HepG2 (cell line): ENCODE results near the gene NAP1L1. TPM values are rescaled to one million over a fixed set of nuclear protein-coding genes. Genes with fewer than 3 reads are reported as not detected.

Source experiments
- ATF3 ChIP-seq: sonication (generic); formaldehyde crosslinking; IDR thresholded peaks from 2 replicates; pipeline ENCODE4 v1.4.0; 2020; ENCODE audit warnings: missing genetic modification reagents
- CAMTA2 ChIP-seq: sonication (generic); formaldehyde crosslinking; IDR thresholded peaks from 2 replicates; pipeline ENCODE4 v1.4.0; 2020; ENCODE audit warnings: mild to moderate bottlenecking, missing genetic modification reagents, borderline replicate concordance
- DNMT3B ChIP-seq: conservative IDR thresholded peaks from 2 replicates; pipeline ENCODE4 v1.6.1; 2016; ENCODE audit warnings: missing biosample characterization, control low read depth
- EHMT2 ChIP-seq: fragments of 200-600 bp; sonication (generic); IDR thresholded peaks from 2 replicates; pipeline ENCODE4 v1.7.0; 2017; ENCODE audit warnings: antibody characterized with exemption, low read depth, low read length, borderline replicate concordance
- HCFC1 ChIP-seq: fragments of 150-350 bp; IDR thresholded peaks from 2 replicates; pipeline ENCODE4 v1.6.1; 2014; ENCODE audit warnings: low read depth, low read length
- HDAC2 ChIP-seq: sonication (generic); formaldehyde crosslinking; IDR thresholded peaks from 2 replicates; pipeline ENCODE4 v1.4.0; 2020; ENCODE audit warnings: missing genetic modification reagents
- KLF11 ChIP-seq: IDR thresholded peaks from 2 replicates; pipeline ENCODE4 v1.6.1; 2016; ENCODE audit warnings: missing compliant biosample characterization
- MBD4 ChIP-seq: IDR thresholded peaks from 2 replicates; pipeline ENCODE4 v1.6.1; 2012; ENCODE audit warnings: low read length, inconsistent platforms, borderline replicate concordance
- MEIS2 ChIP-seq: sonication (generic); formaldehyde crosslinking; IDR thresholded peaks from 2 replicates; pipeline ENCODE4 v1.9.0; 2021; ENCODE audit warnings: mild to moderate bottlenecking, missing genetic modification reagents
- MXD4 ChIP-seq: IDR thresholded peaks from 2 replicates; pipeline ENCODE4 v1.6.1; 2016; ENCODE audit warnings: mild to moderate bottlenecking, missing biosample characterization, missing genetic modification reagents
- NFYB ChIP-seq: sonication (generic); formaldehyde crosslinking; IDR thresholded peaks from 2 replicates; pipeline ENCODE4 v1.4.0; 2020; ENCODE audit warnings: missing genetic modification reagents
- NR2F6 ChIP-seq, 2 experiments: IDR thresholded peaks; 2 replicates each; pipeline ENCODE4 v1.6.1; 2016; ENCODE audit warnings: antibody characterized with exemption in 1 of 2, mild to moderate bottlenecking in 1 of 2
- SKIL ChIP-seq: sonication (generic); formaldehyde crosslinking; IDR thresholded peaks from 2 replicates; pipeline ENCODE4 v1.8.0; 2022; ENCODE audit warnings: missing genetic modification reagents, mild to moderate bottlenecking, moderate library complexity, borderline replicate concordance
- SNAPC4 ChIP-seq: sonication (generic); formaldehyde crosslinking; IDR thresholded peaks from 2 replicates; pipeline ENCODE4 v1.4.0; 2020; ENCODE audit warnings: mild to moderate bottlenecking, missing genetic modification reagents
- TBX2 ChIP-seq: sonication (generic); formaldehyde crosslinking; IDR thresholded peaks from 2 replicates; pipeline ENCODE4 v1.5.0; 2020; ENCODE audit warnings: missing genetic modification reagents, mild to moderate bottlenecking, borderline replicate concordance
- ZBTB49 ChIP-seq: sonication (generic); formaldehyde crosslinking; IDR thresholded peaks from 2 replicates; pipeline ENCODE4 v1.4.0; 2020; ENCODE audit warnings: missing genetic modification reagents, borderline replicate concordance
- ZNF225 ChIP-seq: sonication (generic); formaldehyde crosslinking; IDR thresholded peaks from 2 replicates; pipeline ENCODE4 v1.4.0; 2020; ENCODE audit warnings: mild to moderate bottlenecking, missing genetic modification reagents
- ZNF362 ChIP-seq: sonication (generic); formaldehyde crosslinking; IDR thresholded peaks from 2 replicates; pipeline ENCODE4 v1.4.0; 2020; ENCODE audit warnings: missing genetic modification reagents, mild to moderate bottlenecking, borderline replicate concordance
- ZNF589 ChIP-seq: sonication (generic); formaldehyde crosslinking; conservative IDR thresholded peaks from 2 replicates; pipeline ENCODE4 v1.8.0; 2022; ENCODE audit warnings: mild to moderate bottlenecking, moderate library complexity, missing genetic modification reagents
- polyA plus RNA-seq, 8 experiments: library from polyadenylated mRNA; depleted of rRNA in 3 of 8; stranded (reverse) in 7 of 8; unstranded in 1 of 8; fragments of >200 nt; fragmentation: Illumina TruSeq in 4 of 8; extraction: Trizol in 4 of 8; gene quantifications; 2 replicates each; pipeline versions ENCODE4 v1.2.1 to v1.2.3, GENCODE V29; 2011 to 2016; ENCODE audit warnings: low read depth in 4 of 8, missing spikeins in 1 of 8, mixed read lengths in 1 of 8; ENCODE audit not compliant: insufficient read depth in 1 of 8
- total RNA-seq, 5 experiments: library from RNA; depleted of rRNA; stranded (reverse); fragments of >200 nt; fragmentation: Illumina TruSeq; extraction: Trizol; gene quantifications; 2 replicates each; pipeline ENCODE4 v1.2.3, GENCODE V29; 2016; ENCODE audit warnings: low read depth in 1 of 5

NAP1L1 gene
- total and polyA plus RNA-seq, 2 of the 13 experiments (the other 11 are each of a cell fraction or from before 2014, with no cell fraction given) = 207 to 309 TPM

- no peak for TF ChIP-seq DNMT3B (CRISPR knock-in tag)
- TF ChIP-seq MBD4 = peak; percentile 100
- peak; percentile 96 for TF ChIP-seq NR2F6 (IDR thresholded peaks at IDR 0.05)
- peak; percentile 86 for TF ChIP-seq NR2F6 (CRISPR knock-in tag; IDR thresholded peaks at IDR 0.05)
- TF ChIP-seq NFYB (CRISPR knock-in tag) = no peak
- peak; percentile 83; the same call in 1 of the 2 replicates for TF ChIP-seq KLF11
- TF ChIP-seq TBX2 (CRISPR knock-in tag) = peak; percentile 72
- no peak for TF ChIP-seq ZBTB49 (CRISPR knock-in tag)
- peak; percentile 94 for TF ChIP-seq ATF3
- TF ChIP-seq EHMT2 = peak; percentile 59; the same call in 1 of the 2 replicates
- no peak for TF ChIP-seq CAMTA2 (CRISPR knock-in tag)
- TF ChIP-seq HCFC1 = no peak
- TF ChIP-seq SNAPC4 (CRISPR knock-in tag) = no peak
- TF ChIP-seq SKIL (CRISPR knock-in tag) = peak; percentile 77
- TF ChIP-seq MEIS2 (CRISPR knock-in tag) = peak; percentile 47; the same call in 1 of the 2 replicates
- no peak for TF ChIP-seq MXD4 (CRISPR knock-in tag)
- TF ChIP-seq ZNF362 (CRISPR knock-in tag) = peak; percentile 79
- no peak for TF ChIP-seq ZNF225 (CRISPR knock-in tag)
- TF ChIP-seq HDAC2 (CRISPR knock-in tag) = peak; percentile 96
- TF ChIP-seq ZNF589 (CRISPR knock-in tag) = no peak
Measured at GRCh38 chr12:75990189-75990912, 94.1 kb downstream of the NAP1L1 start (continued).
